Vagina (tissue), 2 donors: ENCODE measurements around the gene RBFOX1.

Experiments
- CTCF ChIP-seq, 3 experiments: fragments of 450-650 bp in 2 of 3; fragments of 200-600 bp in 1 of 3; sonication (generic) in 1 of 3; IDR thresholded peaks; one replicate each; pipeline ENCODE4 v1.5.1; 2017 to 2019; ENCODE audit warnings: antibody characterized with exemption in 3 of 3, mild to moderate bottlenecking in 2 of 3, moderate library complexity in 2 of 3
- POLR2A ChIP-seq, 2 donors: fragments of 450-650 bp; IDR thresholded peaks; one replicate each; pipeline ENCODE4 v1.6.1; 2017; ENCODE audit warnings: antibody characterized with exemption in 2 of 2, mild to moderate bottlenecking in 2 of 2, moderate library complexity in 2 of 2

GRCh38 chr16:7317982-7318381 is 14.7 kb upstream of the RBFOX1 start:
- TF ChIP-seq POLR2A (IDR thresholded peaks at IDR 0.05) (no peak), CTCF (IDR thresholded peaks at IDR 0.05) (no peak)
